ENCODE results near the gene VAV2.

VAV2 gene

GRCh38 chr9:133888048-133888808 is 103.9 kb downstream of the VAV2 start:
- FAIRE-seq: no peak

DNA sequence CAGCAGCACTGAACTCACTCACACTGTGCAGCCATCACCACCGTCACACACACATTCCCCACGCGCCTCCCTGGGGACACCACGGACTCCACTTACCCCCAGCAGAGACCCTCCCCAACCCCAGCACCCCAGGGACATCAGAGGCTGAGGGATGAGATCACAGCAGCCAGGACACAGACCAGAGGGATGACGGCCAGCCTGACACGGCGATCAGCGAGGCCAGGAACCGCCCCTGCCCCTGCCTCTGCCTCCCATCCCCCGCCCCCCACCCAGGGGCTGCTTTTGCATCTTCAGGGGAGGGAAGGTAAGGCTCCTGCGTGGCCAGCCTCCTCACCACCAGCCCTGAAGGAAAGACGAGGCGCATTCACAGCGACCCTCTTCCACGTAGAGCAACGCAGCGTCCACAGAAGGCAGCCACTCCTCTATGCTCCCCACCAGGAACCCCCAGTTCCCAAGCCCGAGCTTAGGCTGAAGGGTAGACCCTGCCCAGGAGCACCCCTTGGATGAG is 104.5 kb downstream of the VAV2 start:
- no peak for FAIRE-seq

GRCh38 chr9:133886563-133887501 is 105.3 kb downstream of the VAV2 start:
- FAIRE-seq: no peak

- no peak for FAIRE-seq
Observed at GRCh38 chr9:133884907-133885744, 107.0 kb downstream of the VAV2 start.

GRCh38 chr9:133882849-133883755 is 109.0 kb downstream of the VAV2 start:
- FAIRE-seq: no peak

- FAIRE-seq: no peak
Observed at GRCh38 chr9:133881671-133882381, 110.3 kb downstream of the VAV2 start.

DNA sequence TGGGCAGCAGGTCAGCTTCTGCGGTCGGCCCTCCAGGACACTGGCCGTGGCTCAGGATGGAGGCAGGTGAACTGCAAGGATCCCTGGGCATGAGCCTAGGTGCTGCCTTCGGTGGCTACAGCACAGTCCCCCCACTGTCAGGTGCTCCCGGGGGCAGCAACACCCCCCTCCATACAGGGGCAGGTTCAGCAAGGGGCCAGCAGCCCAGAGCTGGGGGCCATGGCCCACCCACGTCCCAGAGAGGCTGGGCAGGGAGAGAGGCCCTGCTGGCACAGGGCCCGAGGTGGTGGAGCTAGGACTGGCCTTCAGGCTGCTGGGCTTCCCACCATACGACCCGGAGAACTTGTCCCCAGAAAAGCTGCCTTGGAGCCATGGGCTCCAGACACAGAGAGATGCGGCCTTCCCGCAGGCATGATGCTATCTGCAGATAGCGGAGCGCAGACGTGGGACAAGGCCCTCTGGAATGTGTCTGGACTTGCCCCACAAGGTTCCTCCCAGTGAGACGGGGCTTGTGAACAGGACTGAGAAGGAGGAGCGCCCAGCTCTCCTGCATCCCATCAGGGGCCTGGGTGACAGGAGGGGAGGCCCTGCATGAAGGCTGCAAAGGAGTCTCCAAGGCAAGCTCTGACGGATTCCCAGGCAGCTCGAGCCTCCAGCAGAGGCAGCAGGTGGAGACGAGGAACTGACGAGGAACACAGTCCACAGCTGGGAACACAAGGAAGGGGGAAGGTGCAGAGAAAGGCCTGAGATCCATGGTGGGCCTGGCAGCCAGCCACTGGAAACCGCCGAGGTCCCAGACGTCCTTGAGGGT is 111.1 kb downstream of the VAV2 start:
- no peak for FAIRE-seq

GRCh38 chr9:133880136-133880535 is 112.0 kb downstream of the VAV2 start:
- no peak for FAIRE-seq

DNA sequence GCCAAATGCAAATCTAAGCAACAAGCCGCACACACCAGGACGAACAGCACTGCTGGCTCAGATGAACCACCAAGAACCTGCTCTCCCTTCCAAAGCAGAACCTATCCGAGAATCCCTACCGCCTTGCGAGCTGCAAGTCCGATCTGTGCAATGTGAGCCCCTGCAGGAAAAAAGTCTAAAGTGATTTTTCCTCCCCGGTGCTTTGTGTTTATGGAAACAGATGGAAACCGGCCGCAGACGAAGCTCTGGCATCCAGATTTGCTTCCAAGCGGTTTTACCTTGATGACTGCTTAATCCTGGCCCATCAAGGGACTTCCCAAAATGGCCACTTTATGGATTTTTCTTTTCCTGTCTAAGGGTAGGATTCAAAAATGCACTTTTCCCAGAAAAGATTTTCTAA is 112.5 kb downstream of the VAV2 start:
- no peak for FAIRE-seq

- FAIRE-seq: no peak
Observed at GRCh38 chr9:133878402-133878801, 113.7 kb downstream of the VAV2 start.

DNA sequence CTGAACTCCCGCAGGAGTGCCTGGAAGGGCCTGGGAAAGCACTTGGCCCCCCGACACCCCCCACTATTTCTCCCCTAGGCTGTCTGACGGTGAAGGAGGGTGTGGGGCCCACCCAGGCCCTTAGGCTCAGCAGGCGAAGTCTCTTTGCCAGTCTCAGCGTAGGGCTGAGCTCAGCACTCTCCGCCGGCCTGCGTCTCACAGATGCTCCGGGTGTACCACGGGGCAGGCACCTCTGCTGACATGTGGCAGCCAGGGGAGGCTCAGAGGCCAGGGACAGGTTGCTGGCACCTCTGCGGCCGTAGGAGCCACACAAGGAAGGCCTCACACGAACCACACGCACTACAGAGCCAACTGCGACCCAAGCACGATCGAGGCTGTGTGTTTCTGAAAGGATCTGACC is 114.2 kb downstream of the VAV2 start:
- no peak for FAIRE-seq

DNA sequence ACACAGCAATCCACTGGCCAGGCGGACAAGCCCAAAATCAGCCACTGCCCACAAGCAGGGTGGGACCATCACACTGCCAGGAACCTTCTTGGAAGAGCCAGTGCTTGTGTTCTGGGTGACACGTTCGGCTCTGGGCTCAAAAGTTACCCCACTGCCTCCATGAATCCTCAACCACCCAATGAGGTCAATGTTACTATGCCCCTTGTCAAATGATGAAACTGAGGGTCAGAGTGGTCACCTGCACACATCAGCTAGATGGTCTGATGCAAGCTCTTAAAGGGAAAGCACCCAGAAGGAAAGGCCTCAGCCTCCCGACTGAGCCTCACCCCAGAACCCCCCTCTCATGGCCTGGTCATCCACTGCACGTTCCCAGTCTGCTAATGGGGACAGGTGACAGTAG is 114.8 kb downstream of the VAV2 start:
- FAIRE-seq: no peak

GRCh38 chr9:133876836-133877235 is 115.3 kb downstream of the VAV2 start:
- no peak for FAIRE-seq

DNA sequence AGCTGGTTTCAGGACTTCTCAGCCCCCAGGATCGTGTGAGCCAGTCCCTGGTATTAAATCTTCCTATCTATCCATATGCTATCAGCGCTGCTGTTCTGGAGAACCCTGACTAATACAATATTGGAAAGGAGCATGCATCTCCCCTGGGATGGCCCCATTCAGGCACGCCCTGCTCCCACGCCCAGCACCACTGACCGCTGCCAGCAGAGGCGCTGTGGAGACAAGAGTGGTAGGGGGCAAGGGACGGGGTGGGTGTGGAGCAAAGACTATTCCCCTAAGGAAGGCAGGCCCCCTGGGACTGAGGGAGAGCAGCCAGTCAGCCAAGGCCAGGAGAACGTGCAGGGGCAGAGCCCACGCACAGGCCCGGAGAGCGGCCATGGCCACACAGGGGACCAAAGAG is 116.0 kb downstream of the VAV2 start:
- FAIRE-seq: no peak

DNA sequence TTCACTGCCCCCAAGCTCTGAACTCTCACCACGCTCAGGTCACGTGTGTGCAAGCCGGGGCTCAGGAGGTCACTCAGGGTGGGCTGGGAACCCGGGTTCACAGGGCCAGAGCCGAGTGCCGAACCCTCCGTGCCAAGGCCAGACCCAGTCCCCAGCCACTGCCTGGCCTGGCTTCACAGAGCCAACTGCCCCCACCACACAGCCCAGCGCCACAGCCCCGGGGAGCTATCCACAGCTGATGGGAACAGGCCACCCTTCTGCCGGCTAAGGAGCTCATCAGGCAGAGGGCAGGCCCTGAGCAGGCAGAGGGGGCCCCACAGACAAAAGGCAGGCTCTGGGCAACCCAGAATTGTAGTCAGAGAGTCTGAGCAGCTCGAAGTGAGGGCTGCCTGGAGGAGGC is 117.0 kb downstream of the VAV2 start:
- no peak for FAIRE-seq

GRCh38 chr9:133874659-133875058 is 117.5 kb downstream of the VAV2 start:
- FAIRE-seq: no peak

DNA sequence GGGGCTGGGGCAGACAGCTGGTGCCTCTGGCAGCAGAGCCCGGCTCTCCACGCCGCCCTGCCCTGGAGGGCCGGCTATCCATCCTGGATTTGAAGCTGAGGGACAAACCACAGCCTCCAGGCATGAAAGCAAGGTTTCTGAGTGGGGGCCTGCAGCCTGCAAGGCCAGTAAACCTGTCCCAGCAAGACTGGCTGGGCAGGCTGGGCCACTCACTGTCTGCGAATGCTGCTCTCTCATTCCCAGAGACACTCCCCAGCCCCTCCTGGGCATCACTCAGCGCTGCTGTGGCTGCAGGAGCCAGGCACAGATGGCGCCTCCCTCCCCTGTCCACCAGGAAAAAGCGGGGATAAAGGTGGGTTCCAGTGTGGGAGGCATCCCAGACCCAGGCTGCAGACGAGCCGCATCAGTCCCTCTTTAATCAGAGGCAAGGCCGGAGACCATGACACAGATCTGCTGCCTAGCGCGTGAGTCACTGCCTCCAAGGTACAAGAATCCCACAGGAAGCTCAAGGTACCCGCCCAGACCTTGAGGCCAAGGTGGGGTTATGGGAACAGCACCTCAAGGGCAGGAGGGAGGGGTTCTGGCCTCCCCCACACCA is 118.0 kb downstream of the VAV2 start:
- no peak for FAIRE-seq

DNA sequence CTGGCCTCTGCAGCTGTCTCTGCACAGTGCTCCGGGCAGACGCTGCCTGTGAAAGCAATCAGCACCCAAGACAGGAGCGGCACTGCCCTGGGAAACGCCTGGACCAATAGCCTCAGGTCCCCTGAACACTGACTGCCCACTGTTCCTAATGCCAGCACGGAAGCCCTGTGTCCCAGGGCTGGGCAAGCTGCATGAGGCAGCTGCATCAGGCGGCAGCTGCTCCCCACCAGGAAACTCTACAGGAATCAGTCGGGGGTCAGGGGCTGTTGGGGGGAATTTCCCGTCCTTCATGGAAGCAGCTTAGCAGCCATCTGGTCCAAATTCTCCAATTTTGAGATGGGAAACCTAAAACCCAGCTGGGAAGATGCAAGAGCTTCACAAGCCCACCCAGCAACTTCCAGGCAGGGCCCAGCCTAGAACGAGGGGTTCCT is 118.6 kb downstream of the VAV2 start:
- no peak for FAIRE-seq

GRCh38 chr9:133873009-133873408 is 119.1 kb downstream of the VAV2 start:
- no peak for FAIRE-seq
